ENCODE measurements around the gene C14orf119. TPM values are rescaled to one million over a fixed set of nuclear protein-coding genes. Genes with fewer than 3 reads are reported as not detected.
A peak's percentile ranks its signal among the peaks of the same experiment; 100 is the strongest.

C14orf119 gene
- total RNA-seq, 1 donor from 2014 or later = 53.0 TPM

- H3K36me3 Mint-ChIP-seq = peaks cover 30% of the 10 kb centered on the region
- no peak for DNase-seq (ENCODE audit: extremely low spot score, unreplicated experiment)
- H3K27ac Mint-ChIP-seq = peak overlapping the region; percentile 58
- no peaks in the 10 kb centered on the region for H3K4me1 Mint-ChIP-seq (ENCODE audit: unreplicated experiment)
- H3K27me3 Mint-ChIP-seq = no peaks in the 10 kb centered on the region
- TF ChIP-seq, protein P1, sequence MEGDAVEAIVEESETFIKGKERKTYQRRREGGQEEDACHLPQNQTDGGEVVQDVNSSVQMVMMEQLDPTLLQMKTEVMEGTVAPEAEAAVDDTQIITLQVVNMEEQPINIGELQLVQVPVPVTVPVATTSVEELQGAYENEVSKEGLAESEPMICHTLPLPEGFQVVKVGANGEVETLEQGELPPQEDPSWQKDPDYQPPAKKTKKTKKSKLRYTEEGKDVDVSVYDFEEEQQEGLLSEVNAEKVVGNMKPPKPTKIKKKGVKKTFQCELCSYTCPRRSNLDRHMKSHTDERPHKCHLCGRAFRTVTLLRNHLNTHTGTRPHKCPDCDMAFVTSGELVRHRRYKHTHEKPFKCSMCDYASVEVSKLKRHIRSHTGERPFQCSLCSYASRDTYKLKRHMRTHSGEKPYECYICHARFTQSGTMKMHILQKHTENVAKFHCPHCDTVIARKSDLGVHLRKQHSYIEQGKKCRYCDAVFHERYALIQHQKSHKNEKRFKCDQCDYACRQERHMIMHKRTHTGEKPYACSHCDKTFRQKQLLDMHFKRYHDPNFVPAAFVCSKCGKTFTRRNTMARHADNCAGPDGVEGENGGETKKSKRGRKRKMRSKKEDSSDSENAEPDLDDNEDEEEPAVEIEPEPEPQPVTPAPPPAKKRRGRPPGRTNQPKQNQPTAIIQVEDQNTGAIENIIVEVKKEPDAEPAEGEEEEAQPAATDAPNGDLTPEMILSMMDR (conservative IDR thresholded peaks at IDR 0.05) = no peak
- H3K4me3 Mint-ChIP-seq = no peak overlapping the region
- H3K9me3 Mint-ChIP-seq = no peaks in the 10 kb centered on the region
These were observed 17.3 kb upstream of the C14orf119 start for GRCh38 chr14:23077962-23078361.

DNA sequence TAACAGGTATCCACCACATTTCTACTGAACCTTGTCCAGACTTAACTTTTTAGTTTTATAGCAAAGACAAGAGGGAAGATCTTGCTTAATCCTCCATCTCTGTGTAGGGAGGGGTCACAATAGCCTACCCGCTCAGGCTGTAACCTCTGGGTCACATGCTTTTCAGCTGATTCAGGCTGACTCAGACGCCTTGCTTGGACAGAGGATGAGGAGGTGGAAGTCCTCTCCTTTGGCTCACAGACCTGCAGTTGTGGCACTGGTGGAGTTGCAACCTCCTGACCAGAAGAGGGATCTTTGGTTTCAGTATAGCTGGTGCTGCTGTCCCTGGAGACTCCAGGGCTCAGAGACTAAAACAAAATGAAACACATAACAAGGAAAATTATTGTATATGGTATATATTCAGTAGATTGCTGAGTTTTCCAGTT, 16.6 kb upstream of the C14orf119 start:
- Mint-ChIP-seq H3K36me3 (peaks cover 30% of the 10 kb centered on the region), H3K4me1 (ENCODE audit: unreplicated experiment) (no peaks in the 10 kb centered on the region), H3K27ac (peak overlapping the region; percentile 58), H3K9me3 (no peaks in the 10 kb centered on the region), H3K4me3 (no peak overlapping the region), H3K27me3 (no peaks in the 10 kb centered on the region)
- DNase-seq (ENCODE audit: extremely low spot score, unreplicated experiment) = no peak
- TF ChIP-seq, protein P1 (conservative IDR thresholded peaks at IDR 0.05) = no peak

DNA sequence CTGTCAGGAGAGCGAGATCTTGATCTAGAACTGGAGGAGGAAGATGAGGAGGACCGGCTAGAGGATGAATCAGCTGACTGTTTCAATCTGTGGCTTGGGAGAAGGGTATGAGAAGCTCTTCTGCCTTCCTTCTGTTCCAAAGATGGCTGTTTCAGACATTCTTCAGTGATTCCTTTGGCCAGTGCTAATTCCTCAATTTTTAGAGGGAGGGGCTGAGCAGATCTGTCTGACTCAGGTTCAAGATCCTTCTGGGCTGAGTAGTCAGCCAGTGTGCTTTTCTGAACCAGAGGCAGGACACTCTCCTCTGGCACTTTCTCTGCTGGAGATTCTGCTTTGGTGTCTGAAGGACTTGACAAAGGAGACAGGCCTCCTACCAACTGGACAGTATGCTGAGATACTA, 15.6 kb upstream of the C14orf119 start:
- Mint-ChIP-seq H3K27me3 (no peaks in the 10 kb centered on the region), H3K4me1 (ENCODE audit: unreplicated experiment) (no peaks in the 10 kb centered on the region), H3K9me3 (no peaks in the 10 kb centered on the region), H3K36me3 (peaks cover 34% of the 10 kb centered on the region), H3K4me3 (no peak overlapping the region), H3K27ac (peak overlapping the region; percentile 58)
- no peak for DNase-seq (ENCODE audit: extremely low spot score, unreplicated experiment)
- TF ChIP-seq, protein P1 (conservative IDR thresholded peaks at IDR 0.05) = no peak

- peaks cover 33% of the 10 kb centered on the region for H3K36me3 Mint-ChIP-seq
- H3K4me3 Mint-ChIP-seq = no peak overlapping the region
- H3K9me3 Mint-ChIP-seq = no peaks in the 10 kb centered on the region
- H3K27ac Mint-ChIP-seq = no peak overlapping the region
- DNase-seq (ENCODE audit: extremely low spot score, unreplicated experiment) = no peak
- H3K27me3 Mint-ChIP-seq = no peaks in the 10 kb centered on the region
- TF ChIP-seq, protein P1 (conservative IDR thresholded peaks at IDR 0.05) = no peak
- H3K4me1 Mint-ChIP-seq (ENCODE audit: unreplicated experiment) = no peaks in the 10 kb centered on the region
These were observed 14.8 kb upstream of the C14orf119 start for GRCh38 chr14:23080474-23080873.

GRCh38 chr14:23085458-23085857, 9.8 kb upstream of the C14orf119 start:
- TF ChIP-seq, protein P1 (conservative IDR thresholded peaks at IDR 0.05) = no peak
- H3K27me3 Mint-ChIP-seq = no peaks in the 10 kb centered on the region
- DNase-seq (ENCODE audit: extremely low spot score, unreplicated experiment) = no peak
- H3K4me3 Mint-ChIP-seq = no peak overlapping the region
- H3K9me3 Mint-ChIP-seq = no peaks in the 10 kb centered on the region
- no peaks in the 10 kb centered on the region for H3K4me1 Mint-ChIP-seq (ENCODE audit: unreplicated experiment)
- peak overlapping the region; percentile 27 for H3K27ac Mint-ChIP-seq
- H3K36me3 Mint-ChIP-seq = peaks cover 47% of the 10 kb centered on the region

GRCh38 chr14:23086565-23086964, 8.7 kb upstream of the C14orf119 start:
- Mint-ChIP-seq H3K9me3 (no peaks in the 10 kb centered on the region), H3K4me3 (no peak overlapping the region), H3K36me3 (peaks cover 40% of the 10 kb centered on the region), H3K27me3 (no peaks in the 10 kb centered on the region), H3K4me1 (ENCODE audit: unreplicated experiment) (no peaks in the 10 kb centered on the region), H3K27ac (no peak overlapping the region)
- TF ChIP-seq, protein P1 (conservative IDR thresholded peaks at IDR 0.05) = no peak
- no peak for DNase-seq (ENCODE audit: extremely low spot score, unreplicated experiment)

Measured in type B pancreatic cell (in vitro differentiated cells).